AG10803 (cell line): ENCODE measurements around the gene CACNA1D.

Experiments
- DNase-seq: peaks from one replicate; pipeline ENCODE4 v3.0.0; 2010; ENCODE audit warnings: low read depth
- H3K4me3 ChIP-seq: 2 replicates; pipeline ENCODE4 v1.5.1; 2011; ENCODE audit warnings: mild to moderate bottlenecking, low read length, control low read depth
- TF ChIP-seq, protein P1 (sequence below): conservative IDR thresholded peaks from 2 replicates; pipeline ENCODE4 v1.5.1; 2011; ENCODE audit warnings: mild to moderate bottlenecking, low read length, control low read depth, inconsistent platforms

CACNA1D gene

GRCh38 chr3:53709256-53709655 is 214.8 kb downstream of the CACNA1D start:
- no peak overlapping the region for H3K4me3 ChIP-seq
- TF ChIP-seq, protein P1, sequence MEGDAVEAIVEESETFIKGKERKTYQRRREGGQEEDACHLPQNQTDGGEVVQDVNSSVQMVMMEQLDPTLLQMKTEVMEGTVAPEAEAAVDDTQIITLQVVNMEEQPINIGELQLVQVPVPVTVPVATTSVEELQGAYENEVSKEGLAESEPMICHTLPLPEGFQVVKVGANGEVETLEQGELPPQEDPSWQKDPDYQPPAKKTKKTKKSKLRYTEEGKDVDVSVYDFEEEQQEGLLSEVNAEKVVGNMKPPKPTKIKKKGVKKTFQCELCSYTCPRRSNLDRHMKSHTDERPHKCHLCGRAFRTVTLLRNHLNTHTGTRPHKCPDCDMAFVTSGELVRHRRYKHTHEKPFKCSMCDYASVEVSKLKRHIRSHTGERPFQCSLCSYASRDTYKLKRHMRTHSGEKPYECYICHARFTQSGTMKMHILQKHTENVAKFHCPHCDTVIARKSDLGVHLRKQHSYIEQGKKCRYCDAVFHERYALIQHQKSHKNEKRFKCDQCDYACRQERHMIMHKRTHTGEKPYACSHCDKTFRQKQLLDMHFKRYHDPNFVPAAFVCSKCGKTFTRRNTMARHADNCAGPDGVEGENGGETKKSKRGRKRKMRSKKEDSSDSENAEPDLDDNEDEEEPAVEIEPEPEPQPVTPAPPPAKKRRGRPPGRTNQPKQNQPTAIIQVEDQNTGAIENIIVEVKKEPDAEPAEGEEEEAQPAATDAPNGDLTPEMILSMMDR = no peak
- DNase-seq = no peak

DNA sequence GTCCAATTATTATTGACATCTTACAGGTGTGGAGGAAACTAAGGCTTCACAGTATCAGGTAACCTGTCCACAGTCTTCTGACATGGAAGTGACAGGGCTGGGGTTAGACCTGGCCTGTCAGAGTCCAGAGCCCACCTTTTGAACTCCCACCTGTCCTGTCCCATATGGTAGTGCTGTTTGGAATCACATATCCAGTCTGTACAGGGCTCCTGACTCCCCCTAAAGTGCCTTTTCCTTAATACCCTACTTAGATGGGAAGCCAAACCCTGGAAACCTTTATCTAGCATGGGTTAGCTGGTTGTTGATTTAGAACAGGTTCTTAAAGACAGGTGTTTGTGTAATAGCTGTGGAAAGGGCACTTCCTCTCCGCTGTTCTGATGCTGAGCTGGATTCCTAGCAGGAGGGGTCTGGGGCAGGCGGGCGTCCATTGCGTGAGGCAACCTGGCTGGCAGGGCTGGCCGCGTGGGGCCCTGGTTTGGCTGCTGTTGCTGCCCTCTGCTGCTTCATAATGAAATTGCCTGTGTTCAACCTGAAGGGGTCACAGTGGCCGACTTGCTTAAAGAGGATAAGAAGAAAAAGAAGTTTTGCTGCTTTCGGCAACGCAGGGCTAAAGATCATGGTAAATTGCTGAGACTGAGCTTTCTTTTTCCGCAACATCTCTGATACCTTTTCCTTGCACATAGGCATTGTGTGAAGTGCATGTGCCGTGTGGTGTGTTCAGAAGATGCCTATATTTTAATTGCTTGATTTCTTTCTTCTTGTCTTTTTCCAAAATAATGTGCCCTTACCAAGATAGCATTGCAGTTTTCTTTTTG is 215.7 kb downstream of the CACNA1D start:
- TF ChIP-seq, protein P1 = peak; percentile 78
- no peak overlapping the region for H3K4me3 ChIP-seq
- DNase-seq = peak; percentile 51

DNA sequence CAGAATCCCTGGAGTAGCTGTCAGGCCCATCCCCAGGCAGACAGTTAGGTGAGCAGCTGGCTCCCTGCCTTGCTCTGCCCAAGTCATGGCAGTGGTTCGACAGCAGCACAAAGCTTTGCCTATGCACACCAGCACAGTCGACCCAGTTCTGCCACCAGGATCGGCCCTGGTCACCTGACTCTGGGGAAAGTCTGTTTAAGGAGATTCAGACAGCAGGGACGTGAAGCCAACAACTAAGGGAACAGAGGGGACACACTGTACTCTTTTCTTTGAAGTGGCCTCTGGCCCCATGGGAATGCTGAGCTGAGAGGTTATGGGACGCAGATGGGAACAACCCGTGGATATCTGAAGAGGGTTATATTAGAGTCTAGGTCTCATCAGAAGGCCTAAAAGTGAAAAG is 217.0 kb downstream of the CACNA1D start:
- no peak overlapping the region for H3K4me3 ChIP-seq
- DNase-seq = no peak
- TF ChIP-seq, protein P1 = no peak

- no peak for DNase-seq
- no peak overlapping the region for H3K4me3 ChIP-seq
- TF ChIP-seq, protein P1 = no peak
Measured at GRCh38 chr3:53712817-53713388, 218.5 kb downstream of the CACNA1D start.

DNA sequence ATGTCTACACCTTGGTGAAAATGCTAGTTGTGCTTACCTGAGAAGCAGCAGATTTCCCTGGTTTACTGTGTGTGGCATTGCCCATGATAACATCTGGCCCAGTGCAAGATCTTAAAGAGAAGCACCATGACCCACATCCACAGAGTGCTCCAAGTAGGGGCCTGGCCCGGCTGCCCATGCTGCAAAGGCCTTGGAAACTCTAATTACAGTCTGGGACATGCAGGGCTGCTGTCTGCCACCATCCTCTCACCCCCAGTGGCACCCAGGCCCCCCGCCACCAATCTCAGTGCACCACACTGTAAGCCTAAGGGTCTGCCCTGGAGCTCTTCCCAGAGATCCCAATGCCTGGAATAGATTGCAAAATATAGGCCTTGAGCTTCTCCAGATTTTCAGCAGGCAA is 219.2 kb downstream of the CACNA1D start:
- DNase-seq = no peak
- no peak overlapping the region for H3K4me3 ChIP-seq
- TF ChIP-seq, protein P1 = no peak

DNA sequence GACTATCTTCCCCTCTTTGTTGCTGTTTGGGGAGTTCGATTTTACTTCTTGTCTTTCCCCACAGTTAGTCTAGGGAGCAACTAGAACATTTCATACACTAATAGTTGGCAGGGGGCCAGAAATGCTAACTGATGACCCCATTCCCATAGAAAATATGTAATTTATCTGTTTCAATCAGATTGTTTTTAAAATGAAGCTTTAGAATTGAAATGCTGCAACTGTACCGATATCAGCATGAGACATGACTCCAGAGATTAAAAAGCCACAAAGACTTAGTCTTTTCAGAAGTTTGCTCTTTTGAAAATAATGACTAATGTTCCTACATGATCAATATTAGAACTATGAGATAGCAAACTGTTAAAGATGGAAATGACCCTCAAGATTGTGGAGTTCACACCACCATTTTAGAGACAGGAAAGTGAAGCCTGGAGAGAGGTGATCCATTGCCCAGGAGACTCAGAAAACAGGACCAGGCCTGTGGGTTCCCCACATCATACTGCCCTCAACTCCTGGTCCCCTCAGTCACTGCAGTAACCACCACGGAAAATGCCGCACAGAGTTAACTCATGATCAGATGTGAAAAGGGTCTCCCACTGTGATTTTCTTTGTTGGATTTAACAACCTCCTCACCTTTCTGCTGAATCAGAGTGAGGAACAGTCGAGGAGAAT is 221.5 kb downstream of the CACNA1D start:
- no peak for DNase-seq
- no peak overlapping the region for H3K4me3 ChIP-seq
- TF ChIP-seq, protein P1 = no peak
